AG10803 (cell line): ENCODE measurements around the gene CPXM2.

Source experiments
- DNase-seq: peaks from one replicate; pipeline ENCODE4 v3.0.0; 2010; ENCODE audit warnings: low read depth
- H3K4me3 ChIP-seq: 2 replicates; pipeline ENCODE4 v1.5.1; 2011; ENCODE audit warnings: mild to moderate bottlenecking, low read length, control low read depth
- CTCF ChIP-seq: conservative IDR thresholded peaks from 2 replicates; pipeline ENCODE4 v1.5.1; 2011; ENCODE audit warnings: mild to moderate bottlenecking, low read length, control low read depth, inconsistent platforms

CPXM2 gene

DNA sequence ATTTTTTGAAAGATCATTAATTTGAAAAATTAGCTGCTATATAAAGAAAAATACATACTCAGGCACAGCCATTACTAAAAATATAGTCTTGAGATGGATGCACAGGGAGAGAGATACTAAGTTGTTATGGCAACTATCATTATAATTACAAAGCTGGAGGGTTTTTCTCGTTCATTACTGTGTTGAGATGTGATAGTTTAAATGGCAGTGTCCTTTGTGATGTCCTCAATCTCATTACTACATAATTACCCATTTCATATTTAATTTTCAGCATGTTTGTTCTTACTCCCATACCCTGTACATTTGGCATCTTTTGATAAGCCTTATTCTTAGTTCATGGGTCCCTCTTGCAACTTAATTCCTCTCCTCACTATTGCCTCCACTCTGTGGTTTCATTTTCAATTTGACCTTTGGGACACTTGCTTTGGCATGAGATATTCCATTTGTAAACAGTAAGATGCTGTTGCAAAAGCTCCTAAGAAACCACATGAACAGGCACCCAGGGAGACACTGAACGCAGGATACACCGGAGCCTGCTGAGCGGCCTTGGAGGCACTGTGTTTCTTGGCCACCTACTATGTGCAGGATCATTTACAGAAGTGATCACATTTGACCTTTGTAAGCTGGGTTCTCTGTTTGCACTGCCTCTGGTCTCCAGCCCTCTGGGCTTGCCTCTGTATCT, 4.8 kb upstream of the CPXM2 start:
- peak; percentile 29 for DNase-seq
- no peak for TF ChIP-seq CTCF
- H3K4me3 ChIP-seq = no peak overlapping the region

- no peak overlapping the region for H3K4me3 ChIP-seq
- no peak for TF ChIP-seq CTCF
- DNase-seq = no peak
These were observed 2.0 kb upstream of the CPXM2 start for GRCh38 chr10:123893651-123894050.

- peak overlapping the region; percentile 62 for H3K4me3 ChIP-seq
- peak; percentile 23 for DNase-seq
- no peak for TF ChIP-seq CTCF
These were observed 857 bp downstream of the CPXM2 start for GRCh38 chr10:123890756-123891143.

- peak; percentile 38 for DNase-seq
- no peak for TF ChIP-seq CTCF
- H3K4me3 ChIP-seq = peak overlapping the region; percentile 62
These were observed 1.4 kb downstream of the CPXM2 start for GRCh38 chr10:123890226-123890625.

DNA sequence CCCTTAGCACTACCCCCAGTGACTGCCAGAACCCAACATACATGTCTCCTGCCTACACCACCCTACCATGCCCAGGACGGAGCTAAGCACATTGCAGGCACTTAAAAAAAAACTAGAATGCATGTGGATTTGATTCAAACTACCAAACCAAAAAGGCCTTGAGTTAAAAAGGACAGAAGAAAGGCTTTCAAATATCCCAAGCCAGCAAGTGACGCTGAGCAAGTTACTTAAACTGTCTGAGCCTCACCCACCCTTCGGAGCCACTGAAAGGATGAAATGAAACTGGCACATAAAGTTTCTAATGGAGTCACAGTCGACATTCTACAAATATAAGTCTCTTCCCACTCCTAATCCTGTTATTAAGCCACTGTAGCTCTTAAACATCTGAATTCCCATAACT, 1.8 kb downstream of the CPXM2 start:
- TF ChIP-seq CTCF = no peak
- H3K4me3 ChIP-seq = peak overlapping the region; percentile 62
- no peak for DNase-seq

- no peak overlapping the region for H3K4me3 ChIP-seq
- no peak for TF ChIP-seq CTCF
- DNase-seq = no peak
These were observed 2.9 kb downstream of the CPXM2 start for GRCh38 chr10:123888751-123889150.

- TF ChIP-seq CTCF = no peak
- no peak for DNase-seq
- H3K4me3 ChIP-seq = no peak overlapping the region
These were observed 3.4 kb downstream of the CPXM2 start for GRCh38 chr10:123888256-123888655.
